Testis (tissue), 2 donors: ENCODE data around the gene SYMPK.

ENCODE experiments used
- CTCF ChIP-seq, 3 experiments: fragments of 450-650 bp in 2 of 3; fragments of 200-600 bp in 1 of 3; sonication (generic) in 1 of 3; IDR thresholded peaks; one replicate each; pipeline ENCODE4 v1.5.1; 2016 to 2019; ENCODE audit warnings: antibody characterized with exemption in 3 of 3, mild to moderate bottlenecking in 2 of 3, moderate library complexity in 1 of 3
- POLR2A ChIP-seq: fragments of 450-650 bp; IDR thresholded peaks from one replicate; pipeline ENCODE4 v1.6.1; 2017; ENCODE audit warnings: antibody characterized with exemption, mild to moderate bottlenecking, moderate library complexity

- TF ChIP-seq POLR2A = no peak
- no peak for TF ChIP-seq CTCF (IDR thresholded peaks at IDR 0.05)
Measured at GRCh38 chr19:45878043-45878794, 15.3 kb upstream of the SYMPK start.
